GM10266 (cell line): ENCODE measurements around the gene IRF2BPL.

ENCODE experiments used
- DNase-seq: peaks from one replicate; pipeline ENCODE4 v3.0.0; 2012; ENCODE audit errors: extremely low spot score
- TF ChIP-seq, protein P1 (sequence below): IDR thresholded peaks from 2 replicates; pipeline ENCODE4 v1.5.1; 2012; ENCODE audit warnings: mild to moderate bottlenecking, low read depth; ENCODE audit not compliant: control insufficient read depth, insufficient read depth; ENCODE audit errors: missing control alignments

IRF2BPL gene

DNA sequence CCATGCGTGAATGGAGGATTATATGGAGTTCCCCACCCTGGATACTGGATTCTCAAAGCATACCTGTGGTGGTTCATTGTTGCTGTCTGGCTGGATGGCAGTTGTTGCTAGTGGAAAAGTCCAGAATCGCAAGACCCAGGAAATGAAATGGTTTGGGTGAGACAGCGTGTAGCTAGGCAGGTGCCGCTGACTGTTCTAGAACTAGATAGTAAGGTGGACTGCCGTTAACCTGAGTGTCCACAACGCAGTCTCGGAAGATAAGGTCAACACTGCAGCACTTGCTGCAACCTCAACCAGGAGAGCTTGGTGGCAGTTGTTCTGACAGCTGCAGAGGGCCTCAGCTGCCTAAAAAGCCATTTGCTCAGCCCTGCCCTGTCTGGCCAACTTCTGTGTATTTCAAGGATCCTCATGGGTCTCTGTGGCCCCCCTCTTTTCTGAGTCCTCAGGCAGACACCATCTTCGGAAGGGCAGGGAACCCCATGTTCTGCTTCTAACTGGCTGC lies 15.5 kb upstream of the IRF2BPL start:
- TF ChIP-seq, protein P1, sequence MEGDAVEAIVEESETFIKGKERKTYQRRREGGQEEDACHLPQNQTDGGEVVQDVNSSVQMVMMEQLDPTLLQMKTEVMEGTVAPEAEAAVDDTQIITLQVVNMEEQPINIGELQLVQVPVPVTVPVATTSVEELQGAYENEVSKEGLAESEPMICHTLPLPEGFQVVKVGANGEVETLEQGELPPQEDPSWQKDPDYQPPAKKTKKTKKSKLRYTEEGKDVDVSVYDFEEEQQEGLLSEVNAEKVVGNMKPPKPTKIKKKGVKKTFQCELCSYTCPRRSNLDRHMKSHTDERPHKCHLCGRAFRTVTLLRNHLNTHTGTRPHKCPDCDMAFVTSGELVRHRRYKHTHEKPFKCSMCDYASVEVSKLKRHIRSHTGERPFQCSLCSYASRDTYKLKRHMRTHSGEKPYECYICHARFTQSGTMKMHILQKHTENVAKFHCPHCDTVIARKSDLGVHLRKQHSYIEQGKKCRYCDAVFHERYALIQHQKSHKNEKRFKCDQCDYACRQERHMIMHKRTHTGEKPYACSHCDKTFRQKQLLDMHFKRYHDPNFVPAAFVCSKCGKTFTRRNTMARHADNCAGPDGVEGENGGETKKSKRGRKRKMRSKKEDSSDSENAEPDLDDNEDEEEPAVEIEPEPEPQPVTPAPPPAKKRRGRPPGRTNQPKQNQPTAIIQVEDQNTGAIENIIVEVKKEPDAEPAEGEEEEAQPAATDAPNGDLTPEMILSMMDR = no peak
- no peak for DNase-seq

- TF ChIP-seq, protein P1 = no peak
- DNase-seq = no peak
Observed at GRCh38 chr14:77043177-77043983, 14.9 kb upstream of the IRF2BPL start.

DNA sequence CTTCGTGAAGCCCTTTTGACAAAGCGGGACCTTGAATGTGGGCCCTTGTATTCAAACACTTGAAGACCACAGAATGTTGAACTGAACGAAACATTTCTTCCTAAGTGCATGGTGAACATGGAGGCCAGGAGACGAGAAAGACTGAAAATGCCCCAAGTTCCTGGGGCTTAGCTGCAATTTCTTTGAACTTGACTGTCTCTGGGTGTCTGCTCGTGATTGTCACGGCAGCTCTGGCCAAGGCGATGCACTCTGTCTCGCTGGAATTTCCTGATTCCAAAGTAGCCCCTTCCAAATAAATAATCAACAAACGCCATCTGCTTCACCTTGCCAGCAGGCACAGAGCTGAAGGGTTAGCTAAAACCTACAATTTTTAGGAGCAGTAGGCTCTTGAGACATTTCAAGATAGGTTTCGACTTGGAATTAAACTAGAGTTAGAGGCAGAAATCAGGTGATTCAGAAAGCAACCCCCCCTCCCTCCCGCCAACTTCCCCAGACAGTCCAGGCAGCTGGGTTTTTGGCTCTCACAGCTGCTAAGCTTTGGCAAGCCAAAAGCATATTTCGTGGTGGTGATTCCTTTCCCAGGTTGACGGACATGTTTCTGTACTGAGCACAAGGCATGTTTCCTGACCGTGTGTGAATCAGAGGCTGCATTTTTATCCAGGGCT lies 13.5 kb upstream of the IRF2BPL start:
- DNase-seq = no peak
- TF ChIP-seq, protein P1 = no peak

GRCh38 chr14:77040741-77041653 lies 12.5 kb upstream of the IRF2BPL start:
- no peak for DNase-seq
- TF ChIP-seq, protein P1 = no peak

DNA sequence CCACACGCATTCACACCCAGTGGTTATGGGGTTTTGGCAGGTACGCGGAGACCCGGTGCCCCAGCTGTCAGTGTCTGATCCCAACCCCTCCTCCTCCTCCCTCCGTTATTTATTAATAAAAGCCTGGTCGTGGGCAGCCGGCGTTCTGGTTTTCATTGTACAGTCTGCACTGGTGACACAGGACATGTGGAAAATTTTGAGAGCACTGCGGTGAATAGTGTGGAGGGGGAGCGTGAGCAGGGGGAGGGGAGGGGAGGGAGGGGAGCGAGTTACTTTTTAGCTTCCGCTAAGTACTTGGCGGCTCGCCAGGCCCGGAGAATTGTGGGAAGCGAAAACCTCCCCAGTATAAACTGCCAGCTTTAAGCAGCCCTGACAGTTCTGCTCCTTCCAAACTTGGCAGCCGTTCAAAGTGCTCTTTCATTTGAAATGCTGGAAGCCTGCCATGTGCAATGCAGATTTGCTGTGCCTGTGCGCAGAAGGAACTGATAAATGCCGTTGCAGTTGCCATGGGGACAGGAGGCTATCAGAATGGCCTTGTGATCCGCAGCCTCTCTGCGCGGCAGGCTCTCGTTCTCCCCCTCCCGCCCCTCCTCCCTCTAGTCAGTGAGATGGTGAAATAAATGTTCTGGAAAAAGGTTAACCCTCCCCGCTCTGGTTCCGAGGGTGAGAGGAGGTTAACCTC lies 11.7 kb upstream of the IRF2BPL start:
- DNase-seq = peak; percentile 79
- TF ChIP-seq, protein P1 = no peak

- TF ChIP-seq, protein P1 = no peak
- DNase-seq = peak; percentile 55
Observed at GRCh38 chr14:77039285-77040058, 11.0 kb upstream of the IRF2BPL start.
